NCI-H345 (cell line): ENCODE measurements around the gene PLCG2.
"Not testable (repeated sequence)": the region's sequence is repeated elsewhere in the genome, so short reads cannot be mapped to it uniquely, and the experiment has no call there.

Source experiments
- DNase-seq: peaks from one replicate; lab custom pipeline; 2025; lab: John Stamatoyannopoulos, UW

Gene PLCG2

DNA sequence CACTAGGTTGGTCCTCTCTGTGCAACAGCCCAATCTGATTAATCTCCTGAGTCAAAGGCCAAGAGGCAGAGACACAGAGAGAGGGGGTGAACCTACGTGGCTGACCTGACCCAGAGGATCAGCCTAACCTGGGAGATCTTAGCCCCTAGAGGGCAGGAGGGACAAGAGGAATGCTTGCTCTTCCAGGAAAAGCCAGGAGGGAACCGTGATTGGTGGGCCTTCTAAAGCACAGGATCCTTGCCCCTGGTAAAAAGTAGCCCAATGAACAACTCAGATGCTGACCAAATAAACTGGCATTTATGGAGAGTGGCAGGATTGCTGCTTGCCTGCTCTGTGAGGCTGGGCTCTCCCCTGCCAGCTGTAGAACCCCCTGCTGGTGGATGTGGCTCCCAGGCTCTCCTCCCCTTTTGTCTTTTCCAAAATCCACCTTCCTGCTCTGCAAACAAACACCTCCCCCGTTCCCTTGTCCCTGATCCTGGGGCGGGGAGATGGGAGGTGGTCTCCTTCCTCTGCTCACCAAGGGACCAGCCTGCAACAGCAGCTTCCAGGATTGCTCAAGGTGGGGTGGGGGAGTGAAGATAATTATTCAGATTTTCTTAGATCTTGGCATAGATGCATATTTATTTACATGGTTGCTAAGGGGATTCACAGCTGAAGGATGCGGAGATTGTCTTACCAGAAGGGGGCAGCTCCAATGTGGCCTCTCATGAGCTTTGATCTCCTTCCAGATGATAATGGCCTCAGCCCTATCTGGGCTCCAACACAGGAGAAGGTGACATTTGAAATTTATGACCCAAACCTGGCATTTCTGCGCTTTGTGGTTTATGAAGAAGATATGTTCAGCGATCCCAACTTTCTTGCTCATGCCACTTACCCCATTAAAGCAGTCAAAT, 160.3 kb downstream of the PLCG2 start:
- peak; percentile 69 for DNase-seq

DNA sequence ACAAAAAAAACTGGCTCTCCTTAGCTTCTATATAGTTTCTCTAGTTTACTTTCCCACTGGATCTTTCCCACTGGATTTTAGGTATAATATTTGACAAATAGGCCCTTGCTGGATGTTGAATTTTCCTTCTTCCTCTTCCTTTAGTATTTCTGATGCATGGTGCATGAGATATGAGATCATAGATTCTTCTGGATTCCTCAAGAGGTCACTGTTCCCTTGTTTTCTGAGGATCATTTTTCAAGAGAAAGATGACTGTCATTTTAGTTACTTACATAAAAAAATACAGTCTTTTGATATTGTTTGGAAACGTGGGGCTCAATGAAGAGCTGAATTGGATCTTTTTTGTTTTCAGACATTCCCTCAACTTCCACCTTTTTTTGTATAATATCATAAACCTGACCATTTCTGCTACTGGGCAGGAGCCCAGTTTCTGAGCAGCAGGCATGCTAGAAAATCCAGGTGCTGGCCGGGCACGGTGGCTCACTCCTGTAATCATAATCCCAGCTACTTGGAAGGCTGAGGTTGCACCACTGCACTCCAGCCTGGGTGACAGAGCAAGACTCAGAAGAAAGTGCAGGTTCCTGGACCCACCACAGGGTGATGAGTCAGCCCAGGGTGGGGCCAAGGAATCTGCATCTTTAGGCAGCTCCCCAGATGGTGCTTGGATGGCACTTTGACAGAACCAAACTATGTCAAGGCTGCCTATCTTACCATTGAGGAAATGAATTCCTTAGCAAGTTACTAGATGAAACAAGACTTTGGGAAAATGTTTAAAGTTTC, 161.9 kb downstream of the PLCG2 start:
- DNase-seq, result peak; percentile 26

DNA sequence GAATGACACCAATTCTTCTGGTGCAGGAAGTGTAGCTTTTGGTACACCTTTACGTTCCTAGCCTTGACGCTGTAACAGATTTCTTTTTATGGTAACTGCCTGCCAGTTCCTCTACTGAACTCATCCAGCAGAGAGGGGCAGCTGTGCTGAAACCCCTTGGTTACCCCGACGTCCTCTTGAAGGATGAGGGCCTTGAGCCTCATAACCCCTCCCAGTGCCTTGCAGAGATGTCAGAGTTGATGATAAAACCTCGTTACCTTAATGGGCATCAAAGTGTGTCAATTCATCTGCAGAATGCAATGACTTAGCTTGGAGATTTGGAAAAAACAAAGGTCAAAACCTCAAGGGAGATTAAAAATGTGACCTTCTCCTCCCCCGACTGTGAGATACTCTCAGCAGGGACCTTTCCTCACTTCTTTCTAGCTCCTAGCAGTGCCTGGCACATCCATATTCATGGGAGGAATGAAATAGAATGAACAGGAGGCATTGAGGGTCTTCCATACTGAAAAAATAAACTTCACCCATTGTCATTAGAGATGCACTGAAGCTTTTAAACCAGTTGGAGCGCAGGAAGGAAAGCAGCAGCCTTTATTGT, 163.0 kb downstream of the PLCG2 start:
- no peak for DNase-seq

DNA sequence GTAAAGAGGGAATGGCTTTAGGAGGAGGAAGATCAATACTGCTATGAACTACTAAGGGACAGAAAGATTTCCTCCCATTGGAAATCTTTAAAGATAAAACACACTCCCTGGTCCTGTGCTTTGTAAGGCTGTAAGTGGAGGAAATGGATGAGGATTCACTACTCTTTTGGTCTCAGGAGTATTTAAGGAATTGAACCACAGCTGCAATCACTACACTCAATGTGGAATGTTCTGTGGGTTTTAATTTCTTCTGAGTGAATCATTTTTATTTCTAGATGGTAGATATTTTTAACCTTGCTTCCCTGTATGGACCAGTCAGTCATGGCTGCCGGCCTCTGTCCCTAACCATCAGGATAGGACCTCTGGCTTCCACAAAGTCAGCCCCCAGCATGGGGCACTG, 166.6 kb downstream of the PLCG2 start:
- no peak for DNase-seq

DNA sequence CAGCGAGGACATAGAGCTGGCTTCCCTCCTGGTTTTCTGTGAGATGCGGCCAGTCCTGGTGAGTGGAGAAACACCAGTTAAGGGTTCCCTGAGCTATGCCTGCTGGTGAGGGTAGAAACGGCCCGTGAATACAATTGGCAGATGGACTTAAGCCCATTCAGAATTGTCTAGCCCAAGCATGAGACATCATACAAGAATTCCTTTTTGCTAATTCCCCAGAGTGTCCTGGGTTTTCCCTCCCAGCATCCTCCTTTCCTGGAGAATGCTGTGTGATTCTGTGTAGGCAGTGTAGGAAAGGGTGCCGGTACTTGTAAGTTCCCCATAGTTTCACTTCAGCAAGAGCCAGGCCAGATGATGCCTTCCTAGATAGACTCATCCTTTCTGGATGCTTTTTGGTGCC, 167.1 kb downstream of the PLCG2 start:
- no peak for DNase-seq

DNA sequence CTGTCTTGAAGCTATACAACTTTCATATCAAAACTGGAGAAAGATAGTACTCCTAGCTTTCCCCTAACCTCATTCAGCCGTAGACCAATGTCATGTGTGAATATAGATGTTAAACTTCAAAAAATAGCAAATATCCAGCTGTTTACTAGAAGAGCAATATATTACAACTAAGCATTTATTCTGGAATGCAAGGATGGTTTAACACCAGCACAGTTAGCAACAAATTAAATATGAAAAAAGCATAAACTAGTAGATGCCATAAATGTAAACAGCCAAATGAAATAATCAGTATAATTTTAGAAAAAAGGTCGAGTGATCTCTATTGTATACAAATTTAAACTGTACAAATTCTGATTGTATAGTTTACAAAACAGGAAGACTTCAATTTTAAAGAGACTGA, 172.5 kb downstream of the PLCG2 start:
- DNase-seq, result no peak

DNA sequence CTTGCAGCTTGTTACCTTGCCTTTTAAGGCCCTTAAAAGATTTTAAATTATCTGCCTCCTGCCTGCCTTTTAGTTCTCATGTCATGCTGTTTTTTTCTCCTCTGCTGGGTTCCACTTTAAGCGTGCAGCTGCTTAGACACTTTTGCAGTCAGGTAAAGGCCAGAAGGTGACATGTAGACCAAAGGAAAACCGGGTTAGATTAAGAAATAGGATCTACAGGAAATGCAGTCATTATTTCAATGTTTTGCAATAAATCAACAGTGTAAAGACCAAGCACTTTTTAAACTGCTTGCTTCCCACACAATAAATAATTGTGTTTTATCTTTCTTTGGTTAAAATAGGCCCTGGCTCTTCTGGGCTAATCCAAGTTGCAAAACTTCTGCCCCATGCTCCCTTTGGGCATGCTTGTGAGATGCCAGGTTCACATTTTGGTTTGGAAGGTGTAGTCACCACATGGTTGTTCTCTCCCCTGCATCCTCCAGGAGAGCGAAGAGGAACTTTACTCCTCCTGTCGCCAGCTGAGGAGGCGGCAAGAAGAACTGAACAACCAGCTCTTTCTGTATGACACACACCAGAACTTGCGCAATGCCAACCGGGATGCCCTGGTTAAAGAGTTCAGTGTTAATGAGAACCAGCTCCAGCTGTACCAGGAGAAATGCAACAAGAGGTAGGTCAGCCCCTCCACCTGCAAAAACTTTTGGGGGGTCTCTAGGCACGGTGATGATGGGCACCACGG, 177.3 kb downstream of the PLCG2 start:
- DNase-seq, result no peak

DNA sequence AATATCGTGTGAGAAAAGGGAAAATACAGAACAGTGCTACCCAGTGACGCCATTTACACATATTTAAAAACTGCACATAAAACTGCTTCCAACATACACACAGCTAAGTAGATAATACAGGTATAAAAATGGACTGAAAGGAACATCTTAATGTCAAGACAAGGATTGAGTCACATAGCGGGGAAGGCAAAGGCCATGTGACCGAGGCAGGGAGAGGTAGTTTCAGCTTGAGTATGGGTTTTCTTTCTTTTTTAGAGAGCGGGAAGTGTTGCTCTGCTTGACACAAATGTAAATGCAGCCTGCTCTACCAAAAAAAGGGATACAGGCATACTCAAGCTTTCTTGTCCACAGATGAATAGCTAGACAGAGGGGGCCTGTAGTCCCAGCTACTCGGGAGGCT, 185.7 kb downstream of the PLCG2 start:
- DNase-seq, result no peak

DNA sequence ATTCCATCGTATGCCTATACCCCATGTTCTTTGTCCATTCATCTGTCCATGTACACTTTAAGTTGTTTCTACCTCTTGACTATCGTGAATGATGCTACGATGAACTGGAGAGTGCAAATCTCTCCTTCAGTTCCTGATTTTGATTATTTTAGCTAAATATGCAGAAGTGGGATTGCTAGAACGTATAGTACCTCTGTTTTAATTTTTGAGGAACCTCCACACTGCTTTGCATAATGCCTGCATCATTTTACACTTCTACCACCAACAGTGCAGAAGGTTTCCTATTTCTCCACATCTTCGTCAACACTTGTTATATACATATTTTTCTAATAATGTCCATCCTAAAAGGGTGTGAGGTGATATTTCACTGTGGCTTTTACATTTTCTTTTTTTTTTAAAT, 188.3 kb downstream of the PLCG2 start:
- no peak for DNase-seq

DNA sequence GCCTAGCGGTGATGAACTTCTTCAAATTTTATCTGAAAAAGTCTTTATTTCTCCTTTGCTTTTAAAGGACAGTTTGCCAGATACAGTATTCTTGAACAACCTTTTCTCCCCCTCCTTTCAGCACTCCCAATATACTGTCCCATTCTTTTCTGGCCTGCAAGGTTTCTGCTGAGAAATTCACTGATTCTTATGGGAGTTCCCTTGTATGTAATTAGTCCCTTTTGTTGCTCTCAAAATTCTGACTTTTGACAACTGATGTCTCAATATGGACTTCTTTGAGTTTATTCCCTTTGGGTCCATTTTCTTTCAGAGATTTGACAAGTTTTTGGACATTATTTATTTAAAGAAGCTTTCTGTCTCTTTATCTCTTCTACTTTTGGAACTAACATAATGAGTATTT, 192.8 kb downstream of the PLCG2 start:
- DNase-seq, result no peak

DNA sequence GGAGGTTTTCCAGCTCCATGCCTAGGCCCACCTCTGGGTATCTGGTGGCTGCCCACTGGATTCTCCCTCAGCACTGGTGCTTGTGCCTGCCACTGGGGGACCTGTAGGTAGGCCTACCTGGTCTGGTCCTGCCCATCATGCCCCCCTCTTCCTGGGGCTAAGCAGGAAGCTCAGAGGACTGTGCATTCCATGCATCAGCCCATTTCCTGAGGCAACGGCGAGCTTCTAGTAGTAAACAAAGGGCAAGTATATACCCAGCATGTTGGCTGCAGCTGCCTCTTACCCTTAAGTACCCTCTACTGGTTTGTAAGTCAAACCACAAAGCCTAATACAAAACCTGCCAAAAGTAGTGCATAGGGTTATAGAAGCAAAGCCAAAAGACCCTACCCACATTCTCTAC, 194.6 kb downstream of the PLCG2 start:
- no peak for DNase-seq

DNA sequence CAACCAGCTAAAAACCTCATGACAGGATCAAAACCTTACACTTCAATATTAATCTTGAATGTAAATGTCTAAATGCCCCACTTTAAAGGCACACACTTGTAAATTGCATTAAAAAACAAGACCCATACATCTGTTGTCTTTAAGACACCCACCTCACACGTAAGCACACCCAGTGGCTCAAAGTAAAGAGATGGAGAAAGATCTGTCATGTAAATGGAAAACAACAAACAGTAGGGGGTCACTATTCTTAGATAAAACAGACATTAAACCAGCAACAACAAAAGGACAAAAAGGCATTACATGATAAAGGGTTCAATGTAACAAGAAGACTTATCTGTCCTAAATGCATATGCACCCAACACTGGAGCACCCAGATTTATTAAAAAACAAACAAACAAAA, 196.5 kb downstream of the PLCG2 start:
- no peak for DNase-seq

DNA sequence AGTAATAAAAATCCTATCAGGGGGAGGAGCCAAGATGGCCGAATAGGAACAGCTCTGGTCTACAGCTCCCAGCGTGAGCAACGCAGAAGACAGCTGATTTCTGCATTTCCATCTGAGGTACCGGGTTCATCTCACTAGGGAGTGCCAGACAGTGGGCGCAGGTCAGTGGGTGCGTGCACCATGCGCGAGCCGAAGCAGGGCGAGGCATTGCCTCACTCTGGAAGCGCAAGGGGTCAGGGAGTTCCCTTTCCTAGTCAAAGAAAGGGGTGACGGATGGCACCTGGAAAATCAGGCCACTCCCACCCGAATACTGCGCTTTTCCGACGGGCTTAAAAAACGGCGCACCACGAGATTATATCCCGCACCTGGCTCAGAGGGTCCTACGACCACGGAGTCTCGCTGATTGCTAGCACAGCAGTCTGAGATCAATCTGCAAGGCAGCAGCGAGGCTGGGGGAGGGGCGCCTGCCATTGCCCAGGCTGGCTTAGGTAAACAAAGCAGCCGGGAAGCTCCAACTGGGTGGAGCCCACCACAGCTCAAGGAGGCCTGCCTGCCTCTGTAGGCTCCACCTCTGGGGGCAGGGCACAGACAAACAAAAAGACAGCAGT, 198.3 kb downstream of the PLCG2 start:
- not testable (repeated sequence) for DNase-seq

DNA sequence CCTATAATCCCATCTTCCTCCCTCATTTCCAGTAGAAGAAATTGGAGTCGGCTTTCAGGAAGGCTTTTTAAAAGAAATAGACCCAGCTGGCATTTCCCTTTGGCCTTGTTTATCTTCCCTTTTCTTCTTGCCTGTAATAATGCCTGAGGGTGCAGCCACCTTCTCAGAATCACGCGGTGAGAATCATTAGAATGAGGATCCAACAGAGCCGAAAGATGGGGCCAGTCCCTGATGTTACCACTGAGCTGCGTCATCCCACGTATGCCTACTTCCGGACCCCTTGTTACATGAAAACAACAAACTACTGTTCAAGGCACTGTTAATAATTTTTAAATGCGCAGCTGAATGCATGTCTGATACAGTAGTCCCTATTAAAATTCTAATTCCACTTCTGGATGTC, 208.0 kb downstream of the PLCG2 start:
- DNase-seq, result no peak

DNA sequence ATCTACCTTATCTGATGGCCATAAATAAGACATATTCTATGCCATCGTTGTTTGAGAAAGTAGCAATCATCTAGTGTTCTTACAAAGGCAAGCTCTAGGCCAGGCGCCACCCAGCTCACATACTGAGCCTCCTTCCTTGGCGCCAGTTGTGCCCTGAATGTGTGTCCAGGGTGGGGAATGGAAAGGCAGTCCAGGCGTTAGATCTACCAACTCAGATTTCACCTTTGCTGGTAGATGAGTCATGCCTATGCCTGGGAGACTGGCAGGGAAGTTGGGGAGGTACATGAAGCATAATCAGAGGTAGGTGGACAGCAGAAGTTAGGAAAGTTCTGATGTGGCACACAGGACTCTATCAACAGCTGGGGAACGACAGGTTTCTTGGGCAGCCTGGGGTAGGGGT, 208.6 kb downstream of the PLCG2 start:
- DNase-seq, result no peak

DNA sequence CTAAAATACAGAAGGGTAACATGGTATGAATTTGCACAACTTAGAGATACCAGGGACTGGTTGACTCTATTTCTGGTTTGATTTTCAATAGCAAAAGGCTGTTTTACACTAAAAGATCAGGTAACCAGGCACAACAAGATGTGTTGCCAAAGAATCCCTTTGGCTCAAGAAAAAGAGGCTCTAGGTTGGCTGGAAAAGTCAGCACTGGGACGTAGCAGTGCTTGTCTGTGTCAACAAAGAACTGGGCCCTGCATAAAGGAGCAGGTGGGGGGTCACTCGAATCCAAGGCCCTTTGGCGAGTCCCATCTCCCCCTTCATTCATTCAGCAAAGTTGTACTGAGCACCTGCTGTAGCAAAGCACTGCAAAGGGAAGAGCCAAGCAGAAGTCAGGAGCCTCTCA, 213.8 kb downstream of the PLCG2 start:
- no peak for DNase-seq

DNA sequence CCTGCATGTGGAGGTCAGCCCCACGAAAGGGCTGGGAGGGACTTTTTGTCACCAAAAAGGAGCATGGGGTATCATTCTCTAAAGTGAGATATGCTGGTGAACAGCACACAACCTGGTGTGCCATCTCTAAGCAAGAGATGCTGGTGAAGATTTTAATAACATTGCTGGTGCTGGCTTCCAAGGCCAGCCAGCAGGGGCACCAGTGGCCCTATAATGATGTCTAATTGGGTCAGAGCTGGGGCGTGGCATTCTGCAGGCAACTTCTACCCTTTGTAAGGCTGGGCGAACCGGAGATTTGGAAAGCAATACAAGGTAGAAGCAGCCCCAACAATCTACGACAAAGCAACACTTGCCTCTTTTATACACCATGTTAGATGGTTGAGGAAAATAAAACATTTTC, 215.4 kb downstream of the PLCG2 start:
- no peak for DNase-seq

DNA sequence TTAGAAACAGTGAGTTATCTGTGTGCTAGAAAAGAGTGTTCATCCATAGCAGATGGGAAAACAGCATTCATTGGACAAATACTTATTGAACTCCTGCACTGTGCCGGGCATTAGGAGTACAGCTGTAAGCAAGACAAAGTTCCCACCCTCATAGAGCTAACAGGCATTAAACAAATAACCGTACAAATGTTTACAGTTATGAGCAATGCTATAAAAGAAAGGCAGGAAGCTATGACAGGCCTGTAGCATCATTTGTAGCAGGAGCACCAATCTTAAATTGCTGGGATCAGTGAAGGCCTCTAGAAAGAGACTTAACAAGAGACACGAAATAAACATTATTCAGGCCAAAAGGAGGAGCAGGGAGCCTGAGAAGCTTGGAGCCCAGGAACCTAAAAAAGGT, 216.6 kb downstream of the PLCG2 start:
- no peak for DNase-seq

DNA sequence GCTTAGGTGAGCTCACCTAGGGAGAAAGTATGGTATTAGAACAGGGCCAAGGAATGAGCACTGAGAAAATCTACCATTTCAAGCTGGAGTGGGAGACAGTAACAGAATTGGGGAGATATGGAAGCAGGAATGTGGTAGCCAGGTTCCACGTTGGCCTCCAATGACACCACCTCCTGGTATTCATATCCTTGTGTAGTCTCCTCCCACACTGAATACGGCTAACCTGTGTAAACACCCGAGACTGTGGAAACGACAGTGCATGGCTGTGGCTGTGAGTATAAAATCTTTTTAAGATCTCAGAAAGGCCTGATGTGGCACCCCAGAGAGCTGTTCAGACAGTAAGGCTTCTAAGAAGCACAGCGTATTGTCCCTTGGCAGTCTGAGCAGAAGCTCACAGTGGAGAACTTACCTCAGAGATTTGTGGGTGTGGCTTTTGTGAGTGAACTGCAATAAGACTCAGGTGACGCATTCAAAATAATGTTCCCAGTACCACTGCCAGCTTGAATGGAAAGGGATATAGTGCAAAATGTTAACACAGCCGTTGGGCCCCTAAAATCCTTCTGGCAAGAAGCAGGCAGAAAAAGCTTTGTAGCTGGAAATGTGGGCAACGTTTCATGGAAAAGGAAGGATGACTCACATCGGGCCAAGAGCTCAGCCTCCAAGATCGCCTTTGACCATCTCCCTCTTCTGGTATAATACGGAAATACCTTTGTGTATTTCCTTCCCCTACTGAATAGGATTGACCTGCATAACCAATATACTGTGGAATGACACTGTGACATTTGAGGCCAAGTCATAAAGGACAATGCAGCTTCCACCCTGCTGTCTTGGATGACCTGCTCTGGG, 217.8 kb downstream of the PLCG2 start:
- no peak for DNase-seq

DNA sequence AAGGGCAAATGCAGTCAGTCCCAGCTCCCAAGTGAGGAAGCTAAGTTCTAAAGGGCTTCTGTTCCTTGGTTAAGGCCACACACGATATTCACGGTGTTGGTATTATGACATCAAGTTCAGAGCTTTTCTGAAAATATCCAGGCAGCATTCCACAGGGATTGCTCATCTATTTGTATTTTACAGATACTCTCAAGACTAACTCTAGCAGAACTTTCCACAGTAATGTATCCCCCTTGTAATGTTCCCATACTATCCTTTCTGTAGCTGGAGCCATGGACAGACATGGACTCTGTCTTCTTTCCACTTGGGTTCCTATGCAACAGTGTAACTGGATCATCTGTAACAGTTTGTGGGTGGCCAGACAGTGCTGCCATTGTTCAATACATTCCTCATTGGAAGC, 218.6 kb downstream of the PLCG2 start:
- DNase-seq, result no peak

DNA sequence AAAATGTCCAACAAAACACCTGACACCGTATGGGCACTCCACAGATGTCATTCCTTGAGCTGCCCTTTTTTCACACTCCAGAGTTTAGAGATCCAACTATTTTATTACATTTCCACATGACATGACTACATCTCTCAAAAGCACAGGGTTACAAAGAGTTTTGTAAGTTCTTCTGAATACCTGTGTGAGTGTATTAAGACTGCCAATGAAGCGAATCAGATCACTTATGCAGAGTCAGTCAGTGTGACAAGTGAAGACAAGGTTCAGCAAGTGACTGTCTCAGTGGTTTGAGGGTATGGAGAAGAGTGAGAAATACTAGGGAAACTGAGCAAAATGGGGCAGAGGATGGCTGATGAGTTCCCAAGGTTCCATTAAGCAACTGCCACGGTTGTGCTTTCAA, 223.7 kb downstream of the PLCG2 start:
- no peak for DNase-seq
